Measurements from ENCODE around the gene CENPB. TPM values are rescaled to one million over a fixed set of nuclear protein-coding genes. Genes with fewer than 3 reads are reported as not detected.

The CENPB gene
- total and polyA plus RNA-seq, 2 of the 4 experiments (the other 2 are of a cell fraction) = 45.7 to 59.1 TPM

GRCh38 chr20:3740615-3741301, 45.8 kb downstream of the CENPB start:
- Histone ChIP-seq H2AK9ac (replicated peaks; ENCODE audit: low read depth, low read length, poor library complexity) (no peak overlapping the region), H3K4me1 (ENCODE audit: control insufficient read depth, insufficient read depth, low read length) (no peaks in the 10 kb centered on the region), H3K4me2 (ENCODE audit: low read depth, low read length) (no peak overlapping the region), H3K27me3 (ENCODE audit: control insufficient read depth, insufficient read depth, low read length) (peaks cover 18% of the 10 kb centered on the region), H3K9me3 (ENCODE audit: control insufficient read depth, insufficient read depth, low read length) (no peaks in the 10 kb centered on the region), H3K56ac (ENCODE audit: extremely low read depth, insufficient read depth, low read length) (no peak overlapping the region), H3K9ac (ENCODE audit: low read depth, low read length) (no peak overlapping the region), H2BK20ac (ENCODE audit: low read depth, low read length) (no peak overlapping the region), H2BK5ac (ENCODE audit: low read depth, low read length, poor library complexity, severe bottlenecking) (no peak overlapping the region), H2BK15ac (ENCODE audit: low read depth, low read length) (no peak overlapping the region), H3K4ac (ENCODE audit: low read depth, low read length) (no peak overlapping the region), H2BK120ac (ENCODE audit: low read depth, low read length) (no peak overlapping the region), H3K9me1 (ENCODE audit: insufficient read depth, low read length) (no peaks in the 10 kb centered on the region), H2AK5ac (ENCODE audit: low read depth, low read length) (no peak overlapping the region), H3K4me3 (ENCODE audit: insufficient read depth, low read depth, low read length) (no peak overlapping the region), H3K18ac (ENCODE audit: low read depth, low read length) (no peak overlapping the region), H3K27ac (ENCODE audit: insufficient read depth, low read length) (no peak overlapping the region), H3K79me1 (ENCODE audit: low read depth in 1 of 2, low read length in 2 of 2) (no peaks in the 10 kb centered on the region), H3K14ac (replicated peaks; ENCODE audit: low read depth, low read length) (no peak overlapping the region), H3K36me3 (ENCODE audit: control insufficient read depth, insufficient read depth, low read length) (no peaks in the 10 kb centered on the region), H2AFZ (replicated peaks; ENCODE audit: low read length, poor library complexity) (no peak overlapping the region), H4K8ac (ENCODE audit: low read depth in 2 of 2, low read length in 2 of 2) (no peak overlapping the region), H4K20me1 (ENCODE audit: insufficient read depth, low read length) (no peaks in the 10 kb centered on the region), H3K23ac (ENCODE audit: low read depth, low read length) (no peak overlapping the region), H4K91ac (ENCODE audit: insufficient read depth, low read depth, low read length) (no peak overlapping the region), H4K5ac (ENCODE audit: low read depth, low read length) (no peak overlapping the region)
- dilution Hi-C loops (cut with HindIII; ENCODE audit: low sequenced_read_pairs, unreplicated experiment) = no loop called here
- ChIA-PET POLR2A (ENCODE audit: unreplicated experiment) (interaction anchor here (0.9 kb wide), 1 partner anchor 80 kb away, joined by 4 read pairs; the partner anchor contains the start of gene AP5S1), CTCF (interaction anchor here (1.4 kb wide), 1 partner anchor 12 kb away, joined by 3 read pairs; no protein-coding TSS in a partner anchor)
- BruUV-seq (replicated peaks) = no TSS peak
- no peak for TF ChIP-seq FOS (IDR thresholded peaks at IDR 0.05; ENCODE audit: low read depth, low read length)
- no peak for TF ChIP-seq MAFK (IDR thresholded peaks at IDR 0.05; ENCODE audit: low read depth, low read length)
- TF ChIP-seq ELK1 (IDR thresholded peaks at IDR 0.05; ENCODE audit: borderline replicate concordance, low read depth, low read length) = no peak
- TF ChIP-seq MAZ (IDR thresholded peaks at IDR 0.05; ENCODE audit: borderline replicate concordance, low read depth, low read length) = no peak
- TF ChIP-seq SMC3 (IDR thresholded peaks at IDR 0.05; ENCODE audit: low read depth, low read length) = no peak
- TF ChIP-seq MXI1 (IDR thresholded peaks at IDR 0.05; ENCODE audit: borderline replicate concordance, low read depth, low read length) = no peak
- no peak for TF ChIP-seq BHLHE40 (IDR thresholded peaks at IDR 0.05; ENCODE audit: low read depth, low read length)
- TF ChIP-seq CEBPB (IDR thresholded peaks at IDR 0.05; ENCODE audit: low read depth, low read length) = no peak
- TF ChIP-seq NFE2L2 (IDR thresholded peaks at IDR 0.05; ENCODE audit: low read depth, low read length) = no peak
- no peak for TF ChIP-seq RFX5 (IDR thresholded peaks at IDR 0.05; ENCODE audit: low read depth, low read length)
- no peak for TF ChIP-seq USF2 (IDR thresholded peaks at IDR 0.05; ENCODE audit: low read depth, low read length)
- TF ChIP-seq RAD21 (IDR thresholded peaks at IDR 0.05; ENCODE audit: low read length) = no peak
- no peak for TF ChIP-seq CHD1 (IDR thresholded peaks at IDR 0.05; ENCODE audit: low read depth, low read length)
- no peak for TF ChIP-seq POLR2A (IDR thresholded peaks at IDR 0.05; ENCODE audit: low read depth, low read length)
- ATAC-seq (ENCODE audit: low read depth) (no peak), DNase-seq (no peak)
- intact Hi-C loops (cut with micrococcal nuclease) = no loop called here
- 90% methylated on average over 3 of the region's 15 CpGs; no CpG with 5 or more reads in 1 of the 2 experiments for WGBS, 2 experiments (ENCODE audit: extremely low coverage in 2 of 2, insufficient read length in 1 of 2)
- in situ Hi-C loops (cut with MboI; ENCODE audit: low sequenced_read_pairs) = no loop called here

All from IMR-90 (cell line).